Vagina (tissue), 2 donors: Measurements from ENCODE around the gene APOL6. TPM values are rescaled to one million over a fixed set of nuclear protein-coding genes. Genes with fewer than 3 reads are reported as not detected.

Experiments used
- DNase-seq, 2 donors: peaks; one replicate each; pipeline ENCODE4 v3.0.0-alpha.2; 2017; ENCODE audit errors: extremely low spot score in 2 of 2
- H3K27ac ChIP-seq: fragments of 200-600 bp; sonication (generic); one replicate; pipeline ENCODE4 v1.5.1; 2019
- H3K27me3 ChIP-seq: fragments of 200-600 bp; sonication (generic); one replicate; pipeline ENCODE4 v1.5.1; 2019
- H3K36me3 ChIP-seq, 2 donors: fragments of 200-600 bp; sonication (generic); one replicate each; pipeline ENCODE4 v1.5.1; 2017 to 2019
- H3K4me1 ChIP-seq: fragments of 200-600 bp; sonication (generic); one replicate; pipeline ENCODE4 v1.5.1; 2019
- H3K4me3 ChIP-seq, 2 donors: fragments of 200-600 bp; sonication (generic); 1 replicate in 1 of 2; 2 replicates in 1 of 2; pipeline ENCODE4 v1.5.1; 2016 to 2019
- H3K9me3 ChIP-seq: fragments of 200-600 bp; sonication (generic); one replicate; pipeline ENCODE4 v1.5.1; 2019
- POLR2A ChIP-seq, 2 donors: fragments of 450-650 bp; IDR thresholded peaks; one replicate each; pipeline ENCODE4 v1.6.1; 2017; ENCODE audit warnings: antibody characterized with exemption in 2 of 2, mild to moderate bottlenecking in 2 of 2, moderate library complexity in 2 of 2
- POLR2AphosphoS5 ChIP-seq, 2 donors: sonication (generic); formaldehyde crosslinking; IDR thresholded peaks; one replicate each; pipeline ENCODE4 v1.9.0; 2017; ENCODE audit warnings: antibody characterized with exemption in 2 of 2, mild to moderate bottlenecking in 2 of 2, low read depth in 1 of 2; ENCODE audit not compliant: insufficient read depth in 1 of 2
- intact Hi-C: fragments of 100-400 bp; cut with DNase I; formaldehyde crosslinking; loops from one replicate; pipeline ENCODE4 v1.15.1; 2023
- total RNA-seq: library from RNA; depleted of rRNA; stranded (reverse); fragments of >200 nt; gene quantifications from one replicate; pipeline ENCODE4 v1.2.3, GENCODE V29; 2016
- TF ChIP-seq, protein P1 (sequence below), 3 experiments: fragments of 450-650 bp in 2 of 3; fragments of 200-600 bp in 1 of 3; sonication (generic) in 1 of 3; IDR thresholded peaks; one replicate each; pipeline ENCODE4 v1.5.1; 2017 to 2019; ENCODE audit warnings: antibody characterized with exemption in 3 of 3, mild to moderate bottlenecking in 2 of 3, moderate library complexity in 2 of 3

APOL6 gene
- total RNA-seq, 1 donor from 2014 or later = 11.5 TPM

DNA sequence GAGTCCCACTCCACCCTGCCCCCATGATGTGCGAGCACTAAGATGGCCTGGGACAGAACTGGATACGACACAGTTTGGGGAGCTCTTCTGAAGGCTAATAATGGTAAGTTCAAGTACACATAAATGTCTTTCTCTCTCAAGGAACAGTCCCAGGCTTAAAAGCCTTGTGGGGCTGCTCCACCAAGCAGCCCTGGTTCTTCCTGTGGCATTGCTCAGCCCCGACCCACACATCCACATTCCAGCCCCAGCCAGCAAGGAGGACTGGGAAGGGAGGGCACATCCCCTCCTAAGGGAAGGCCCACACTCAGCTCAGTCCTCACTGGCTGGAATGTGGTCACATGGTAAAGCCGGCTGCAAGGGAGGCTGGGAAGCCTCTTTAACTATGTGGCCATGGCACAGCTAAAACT, 17.9 kb upstream of the APOL6 start:
- H3K4me3 ChIP-seq = no peak overlapping the region
- H3K4me1 ChIP-seq = peaks cover 28% of the 10 kb centered on the region
- H3K27me3 ChIP-seq = no peaks in the 10 kb centered on the region
- no peaks in the 10 kb centered on the region for H3K36me3 ChIP-seq
- no peak for DNase-seq
- intact Hi-C loops = loop anchor here (10.0 kb wide), 1 partner anchor 494 kb away; no protein-coding TSS in a partner anchor
- TF ChIP-seq POLR2A (IDR thresholded peaks at IDR 0.05) (no peak), POLR2AphosphoS5 (IDR thresholded peaks at IDR 0.05; ENCODE audit: insufficient read depth in 1 of 2, low read depth in 1 of 2) (no peak)
- TF ChIP-seq, protein P1, sequence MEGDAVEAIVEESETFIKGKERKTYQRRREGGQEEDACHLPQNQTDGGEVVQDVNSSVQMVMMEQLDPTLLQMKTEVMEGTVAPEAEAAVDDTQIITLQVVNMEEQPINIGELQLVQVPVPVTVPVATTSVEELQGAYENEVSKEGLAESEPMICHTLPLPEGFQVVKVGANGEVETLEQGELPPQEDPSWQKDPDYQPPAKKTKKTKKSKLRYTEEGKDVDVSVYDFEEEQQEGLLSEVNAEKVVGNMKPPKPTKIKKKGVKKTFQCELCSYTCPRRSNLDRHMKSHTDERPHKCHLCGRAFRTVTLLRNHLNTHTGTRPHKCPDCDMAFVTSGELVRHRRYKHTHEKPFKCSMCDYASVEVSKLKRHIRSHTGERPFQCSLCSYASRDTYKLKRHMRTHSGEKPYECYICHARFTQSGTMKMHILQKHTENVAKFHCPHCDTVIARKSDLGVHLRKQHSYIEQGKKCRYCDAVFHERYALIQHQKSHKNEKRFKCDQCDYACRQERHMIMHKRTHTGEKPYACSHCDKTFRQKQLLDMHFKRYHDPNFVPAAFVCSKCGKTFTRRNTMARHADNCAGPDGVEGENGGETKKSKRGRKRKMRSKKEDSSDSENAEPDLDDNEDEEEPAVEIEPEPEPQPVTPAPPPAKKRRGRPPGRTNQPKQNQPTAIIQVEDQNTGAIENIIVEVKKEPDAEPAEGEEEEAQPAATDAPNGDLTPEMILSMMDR (IDR thresholded peaks at IDR 0.05) = no peak
- no peaks in the 10 kb centered on the region for H3K9me3 ChIP-seq
- peak overlapping the region; percentile 88 for H3K27ac ChIP-seq

DNA sequence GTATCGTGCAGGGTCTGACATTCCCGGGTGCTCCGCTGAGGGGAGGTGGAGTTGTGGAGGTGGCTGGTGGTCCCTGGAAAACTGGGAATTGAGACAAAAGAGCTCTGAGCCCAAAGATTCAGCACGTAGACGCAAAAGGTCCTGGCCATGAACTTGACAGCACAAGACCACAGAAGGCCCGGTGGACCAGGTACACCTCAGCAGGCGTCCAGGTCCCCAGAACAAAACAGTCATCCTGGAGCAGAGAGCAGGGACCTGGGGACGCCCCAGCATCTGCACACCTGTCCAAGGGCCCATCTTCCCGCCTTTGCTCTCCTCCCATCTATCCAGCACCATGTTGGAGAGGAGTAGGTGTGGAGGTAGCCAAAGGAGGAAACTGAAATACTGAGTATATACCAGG, 17.4 kb upstream of the APOL6 start:
- no peaks in the 10 kb centered on the region for H3K27me3 ChIP-seq
- no peaks in the 10 kb centered on the region for H3K36me3 ChIP-seq
- peak overlapping the region; percentile 88 for H3K27ac ChIP-seq
- intact Hi-C loops = loop anchor here (10.0 kb wide), 1 partner anchor 494 kb away; no protein-coding TSS in a partner anchor
- no peaks in the 10 kb centered on the region for H3K9me3 ChIP-seq
- TF ChIP-seq, protein P1 (IDR thresholded peaks at IDR 0.05) = no peak
- TF ChIP-seq POLR2A (IDR thresholded peaks at IDR 0.05) = no peak
- no peak for TF ChIP-seq POLR2AphosphoS5 (IDR thresholded peaks at IDR 0.05; ENCODE audit: insufficient read depth in 1 of 2, low read depth in 1 of 2)
- H3K4me1 ChIP-seq = peaks cover 28% of the 10 kb centered on the region
- H3K4me3 ChIP-seq = no peak overlapping the region
- no peak for DNase-seq

DNA sequence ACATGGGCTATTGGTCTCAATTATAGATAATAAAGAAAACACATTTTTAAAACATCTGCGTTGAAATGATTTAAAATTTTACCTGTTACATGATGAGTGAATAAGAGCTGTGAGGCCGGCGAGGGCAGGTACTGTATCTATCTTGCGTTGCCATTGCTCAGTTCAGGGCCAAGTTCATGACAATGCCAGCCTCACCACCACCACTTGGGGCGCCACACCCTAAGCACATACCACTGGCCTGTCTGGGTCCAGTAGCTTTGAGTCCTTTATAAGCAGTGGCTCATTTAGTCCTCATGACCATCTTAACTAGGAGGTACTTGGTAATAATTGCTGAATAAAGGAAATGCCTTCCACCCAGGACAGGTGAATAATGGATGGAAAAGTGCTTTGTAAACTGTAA, 16.6 kb upstream of the APOL6 start:
- Histone ChIP-seq H3K27me3 (no peaks in the 10 kb centered on the region), H3K9me3 (no peaks in the 10 kb centered on the region), H3K27ac (no peak overlapping the region), H3K4me3 (no peak overlapping the region), H3K36me3 (no peaks in the 10 kb centered on the region), H3K4me1 (peaks cover 28% of the 10 kb centered on the region)
- no peak for TF ChIP-seq POLR2AphosphoS5 (IDR thresholded peaks at IDR 0.05; ENCODE audit: insufficient read depth in 1 of 2, low read depth in 1 of 2)
- no peak for DNase-seq
- intact Hi-C loops = loop anchor here (10.0 kb wide), 1 partner anchor 493 kb away; no protein-coding TSS in a partner anchor

DNA sequence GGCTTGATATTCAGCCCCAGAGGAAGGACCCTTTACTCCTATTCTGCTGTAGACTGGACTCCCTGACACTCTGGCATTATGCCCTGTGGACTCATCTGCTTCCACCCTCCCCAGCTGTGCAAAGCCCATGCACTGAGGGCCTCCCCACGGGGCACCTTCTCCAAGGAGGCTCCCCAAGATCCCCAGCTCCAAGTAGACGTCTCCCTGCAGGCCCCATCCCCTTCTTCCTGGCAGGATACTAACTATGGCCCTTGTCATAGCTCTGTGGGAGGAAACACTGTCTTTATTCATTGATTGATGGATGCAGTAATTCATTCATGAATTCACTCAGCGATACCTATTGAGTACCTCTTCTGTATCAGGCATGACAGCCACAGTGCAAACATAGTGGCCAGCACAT, 15.3 kb upstream of the APOL6 start:
- no peak for DNase-seq
- H3K27me3 ChIP-seq = no peaks in the 10 kb centered on the region
- H3K9me3 ChIP-seq = no peaks in the 10 kb centered on the region
- H3K4me1 ChIP-seq = peaks cover 33% of the 10 kb centered on the region
- TF ChIP-seq, protein P1 (IDR thresholded peaks at IDR 0.05) = no peak
- TF ChIP-seq POLR2AphosphoS5 (IDR thresholded peaks at IDR 0.05; ENCODE audit: insufficient read depth in 1 of 2, low read depth in 1 of 2) (no peak), POLR2A (IDR thresholded peaks at IDR 0.05) (no peak)
- H3K36me3 ChIP-seq = no peaks in the 10 kb centered on the region
- no peak overlapping the region for H3K27ac ChIP-seq
- intact Hi-C loops = loop anchor here (10.0 kb wide), 1 partner anchor 492 kb away; no protein-coding TSS in a partner anchor
- no peak overlapping the region for H3K4me3 ChIP-seq

DNA sequence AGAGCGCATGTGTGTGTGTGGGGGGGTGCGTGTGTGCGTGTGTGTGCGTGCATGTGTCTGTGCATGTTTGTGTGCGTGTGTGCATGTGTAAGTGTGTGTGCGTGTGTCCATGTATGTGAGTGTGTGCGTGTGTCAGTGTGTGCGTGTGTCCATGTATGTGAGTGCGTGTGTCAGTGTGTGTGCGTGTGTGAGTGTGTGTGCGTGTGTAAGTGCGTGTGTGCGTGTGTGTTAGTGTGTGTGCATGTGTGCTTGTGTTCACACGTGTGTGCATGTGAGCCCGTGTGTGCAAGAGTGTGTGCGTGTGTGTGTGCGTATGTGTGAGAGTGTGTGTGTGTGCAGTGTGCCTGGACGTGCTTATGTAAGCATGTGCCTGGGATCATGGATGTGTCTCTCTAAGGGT, 14.7 kb upstream of the APOL6 start:
- no peak overlapping the region for H3K4me3 ChIP-seq
- no peaks in the 10 kb centered on the region for H3K9me3 ChIP-seq
- no peak for DNase-seq
- no peaks in the 10 kb centered on the region for H3K27me3 ChIP-seq
- no peak overlapping the region for H3K27ac ChIP-seq
- H3K4me1 ChIP-seq = peaks cover 35% of the 10 kb centered on the region
- intact Hi-C loops = loop anchor here (10.0 kb wide), 1 partner anchor 491 kb away; no protein-coding TSS in a partner anchor
- TF ChIP-seq POLR2AphosphoS5 (IDR thresholded peaks at IDR 0.05; ENCODE audit: insufficient read depth in 1 of 2, low read depth in 1 of 2) (no peak), POLR2A (IDR thresholded peaks at IDR 0.05) (no peak)
- TF ChIP-seq, protein P1 (IDR thresholded peaks at IDR 0.05) = no peak
- H3K36me3 ChIP-seq = no peaks in the 10 kb centered on the region
